ENCODE data around the gene SPATA2. TPM values are rescaled to one million over a fixed set of nuclear protein-coding genes. Genes with fewer than 3 reads are reported as not detected.

Gene SPATA2
- total RNA-seq, 1 experiment from 2014 or later, result 8.3 TPM

GRCh38 chr20:49883246-49883802 is 32.0 kb downstream of the SPATA2 start:
- H3K36me3 ChIP-seq (ENCODE audit: control insufficient read depth, insufficient read depth, low read length), result no peaks in the 10 kb centered on the region
- ATAC-seq (no peak), DNase-seq (ENCODE audit: low read depth, low spot score) (no peak)
- intact Hi-C loops (cut with micrococcal nuclease; ENCODE audit: unreplicated experiment), result no loop called here
- TF ChIP-seq CTCF (IDR thresholded peaks at IDR 0.05), result no peak
- no peak for TF ChIP-seq POLR2AphosphoS5 (IDR thresholded peaks at IDR 0.05; ENCODE audit: low read depth, low read length)
- TF ChIP-seq REST (IDR thresholded peaks at IDR 0.05; ENCODE audit: insufficient read depth in 1 of 2, low read depth in 2 of 2, low read length in 1 of 2), result no peak
- no peak for TF ChIP-seq SIN3A (IDR thresholded peaks at IDR 0.05; ENCODE audit: borderline replicate concordance, insufficient read depth, low read depth, low read length)
- in situ Hi-C loops (cut with HindIII; ENCODE audit: low pct_unique_long_range_greater_than_20kb, low sequenced_read_pairs), result no loop called here
- no peak overlapping the region for H3K4me3 ChIP-seq (ENCODE audit: low read depth in 2 of 2, low read length in 2 of 2)
- POLR2A ChIA-PET, result no interaction called here
- CTCF ChIA-PET, result interaction anchor here (0.6 kb wide), 1 partner anchor 181 kb away, joined by 4 read pairs; no protein-coding TSS in a partner anchor
- peaks cover 9% of the 10 kb centered on the region for H3K4me1 ChIP-seq (ENCODE audit: control insufficient read depth, insufficient read depth, low read length)
- H3K27me3 ChIP-seq (ENCODE audit: control insufficient read depth, insufficient read depth, low read length), result no peaks in the 10 kb centered on the region
- no TSS peak for BruUV-seq (replicated peaks)
- no peaks in the 10 kb centered on the region for H3K9me3 ChIP-seq (ENCODE audit: control insufficient read depth, insufficient read depth, low read depth, low read length)
- no peak overlapping the region for H3K27ac ChIP-seq (ENCODE audit: low read length)

GRCh38 chr20:49882171-49882970 is 33.0 kb downstream of the SPATA2 start:
- ChIA-PET CTCF (interaction anchor here (0.6 kb wide), 1 partner anchor 1385 kb away, joined by 10 read pairs; no protein-coding TSS in a partner anchor), POLR2A (no interaction called here)
- no peak for ATAC-seq
- peaks cover 4% of the 10 kb centered on the region; the same call in 1 of the 2 replicates for H3K4me1 ChIP-seq (ENCODE audit: control insufficient read depth, insufficient read depth, low read length)
- in situ Hi-C loops (cut with HindIII; ENCODE audit: low pct_unique_long_range_greater_than_20kb, low sequenced_read_pairs), result no loop called here
- intact Hi-C loops (cut with micrococcal nuclease; ENCODE audit: unreplicated experiment), result no loop called here
- no peaks in the 10 kb centered on the region for H3K9me3 ChIP-seq (ENCODE audit: control insufficient read depth, insufficient read depth, low read depth, low read length)
- no peak overlapping the region for H3K27ac ChIP-seq (ENCODE audit: low read length)
- no peak overlapping the region for H3K4me3 ChIP-seq (ENCODE audit: low read depth in 2 of 2, low read length in 2 of 2)
- no peaks in the 10 kb centered on the region for H3K36me3 ChIP-seq (ENCODE audit: control insufficient read depth, insufficient read depth, low read length)
- DNase-seq (ENCODE audit: low read depth, low spot score), result no peak
- no peaks in the 10 kb centered on the region for H3K27me3 ChIP-seq (ENCODE audit: control insufficient read depth, insufficient read depth, low read length)
- TF ChIP-seq REST (IDR thresholded peaks at IDR 0.05; ENCODE audit: insufficient read depth in 1 of 2, low read depth in 2 of 2, low read length in 1 of 2) (no peak), CTCF (IDR thresholded peaks at IDR 0.05) (no peak), SIN3A (IDR thresholded peaks at IDR 0.05; ENCODE audit: borderline replicate concordance, insufficient read depth, low read depth, low read length) (no peak), TCF7L2 (IDR thresholded peaks at IDR 0.05; ENCODE audit: low read depth, low read length) (no peak), POLR2AphosphoS5 (IDR thresholded peaks at IDR 0.05; ENCODE audit: low read depth, low read length) (no peak)
- BruUV-seq (replicated peaks), result no TSS peak

Data from Panc1 (cell line).